Activated CD4-positive, alpha-beta T cell treated with anti-CD3 and anti-CD28 coated beads for 36 hours (primary cell): ENCODE results near the gene SDHAF2. TPM values are rescaled to one million over a fixed set of nuclear protein-coding genes. Genes with fewer than 3 reads are reported as not detected.
"Not testable (repeated sequence)": the region's sequence is repeated elsewhere in the genome, so short reads cannot be mapped to it uniquely, and the experiment has no call there.

Experiments
- ATAC-seq: fragments of 200-7000 bp; cut with Tn5 transposase; one replicate; pipeline ENCODE4 v1.10.0; 2021; ENCODE audit warnings: mild to moderate bottlenecking, moderate library complexity
- CTCF ChIA-PET: fragments of 350-600 bp; sonication (Branson Sonifier 250); formaldehyde crosslinking; loops from one replicate; lab custom pipeline; 2021; ENCODE audit warnings: antibody characterized with exemption; lab: Charles Lee
- POLR2A ChIA-PET: fragments of 350-600 bp; sonication (Branson Sonifier 250); formaldehyde crosslinking; loops from one replicate; lab custom pipeline; 2021; ENCODE audit warnings: antibody characterized with exemption, inconsistent platforms; lab: Charles Lee
- DNase-seq: peaks from one replicate; pipeline ENCODE4 v3.0.0-alpha.2; 2020
- H3K27ac Mint-ChIP-seq: one replicate; pipeline ENCODE4 v1.8.0; 2021; ENCODE audit warnings: mixed read lengths
- H3K27me3 Mint-ChIP-seq: one replicate; pipeline ENCODE4 v1.8.0; 2021; ENCODE audit warnings: mixed read lengths
- H3K36me3 Mint-ChIP-seq: one replicate; pipeline ENCODE4 v1.8.0; 2021; ENCODE audit warnings: low read depth, mixed read lengths
- H3K4me1 Mint-ChIP-seq: one replicate; pipeline ENCODE4 v1.8.0; 2021; ENCODE audit warnings: mixed read lengths
- H3K4me3 Mint-ChIP-seq: one replicate; pipeline ENCODE4 v1.8.0; 2021; ENCODE audit warnings: mild to moderate bottlenecking, moderate library complexity, mixed read lengths
- H3K9me3 Mint-ChIP-seq: one replicate; pipeline ENCODE4 v1.8.0; 2021; ENCODE audit warnings: low read depth, mixed read lengths
- intact Hi-C, 2 experiments: fragments of 100-400 bp; cut with DNase I in 1 of 2; cut with micrococcal nuclease in 1 of 2; formaldehyde crosslinking; loops; one replicate each; pipeline versions ENCODE4 v1.14.2 to v1.15.1; 2022 to 2024; cut with DNase I, micrococcal nuclease
- total RNA-seq, 2 experiments: library from RNA; stranded (reverse); gene quantifications; one replicate each; pipeline ENCODE4 v1.2.3, GENCODE V29; 2021

Gene SDHAF2
- total RNA-seq: 10 to 100 TPM; 23.6 to 33.6 TPM

GRCh38 chr11:61429691-61430582 is at the start of gene SDHAF2, which contains the start of gene CPSF7:
Gene SDHAF2, plus strand, starts transcription at chr11:61430124. Its CDS starts 23 bp downstream, at chr11:61430147.
Gene CPSF7, minus strand, starts transcription at chr11:61429975. Its CDS starts 740 bp downstream, at chr11:61429235.
- peak within 1 kb of the TSS; percentile 97 for H3K27ac Mint-ChIP-seq
- H3K27me3 Mint-ChIP-seq: no peaks in the 10 kb centered on the region
- peak within 1 kb of the TSS; percentile 92 for H3K4me3 Mint-ChIP-seq
- CTCF ChIA-PET: interaction anchor here (0.6 to 5.4 kb wide), 10 partner anchors 9 to 391 kb away, joined by 3 to 31 read pairs (median 4); partner anchors contain the start of genes DDB1, TKFC and TMEM216
- H3K36me3 Mint-ChIP-seq: peaks cover 51% of the 10 kb centered on the region
- H3K4me1 Mint-ChIP-seq: peaks cover 59% of the 10 kb centered on the region
- DNase-seq (peak; percentile 99), ATAC-seq (peak; percentile 92)
- POLR2A ChIA-PET: interaction anchor here (0.6 to 2.3 kb wide), 9 partner anchors 17 to 1161 kb away, joined by 3 to 19 read pairs (median 3); partner anchors contain the start of genes CYB561A3, TMEM109, TMEM138 and TUT1
- H3K9me3 Mint-ChIP-seq: no peaks in the 10 kb centered on the region
- intact Hi-C loops: loop anchor here (1.0 to 10.0 kb wide), 13 partner anchors 37 to 1763 kb away; partner anchors contain the start of genes PRPF19 (in 2 of the 2), TMEM138 (in 2 of the 2), CCDC86 (in 1 of the 2) and DDB1 (in 1 of the 2)

GRCh38 chr11:61380884-61381283 is 49.0 kb upstream of the SDHAF2 start:
- intact Hi-C loops: no loop called here
- CTCF ChIA-PET: interaction anchor here (1.7 to 7.1 kb wide), 2 partner anchors 45 to 126 kb away, joined by 4 to 185 read pairs; partner anchors contain the start of genes DDB1 and TKFC
- ATAC-seq: no peak
- Mint-ChIP-seq H3K4me1 (peaks cover 3% of the 10 kb centered on the region), H3K36me3 (peaks cover 14% of the 10 kb centered on the region), H3K4me3 (no peak overlapping the region), H3K27ac (no peak overlapping the region), H3K27me3 (no peaks in the 10 kb centered on the region), H3K9me3 (no peaks in the 10 kb centered on the region)
- DNase-seq: no peak
- POLR2A ChIA-PET: no interaction called here

- H3K36me3 Mint-ChIP-seq, H3K4me1 Mint-ChIP-seq, H3K4me3 Mint-ChIP-seq, H3K27ac Mint-ChIP-seq, H3K27me3 Mint-ChIP-seq, H3K9me3 Mint-ChIP-seq, DNase-seq, ATAC-seq, POLR2A ChIA-PET: not testable (repeated sequence)
- CTCF ChIA-PET: interaction anchor here (1.2 to 7.1 kb wide), 5 partner anchors 10 to 131 kb away, joined by 4 to 185 read pairs (median 47); partner anchors contain the start of genes CYB561A3, DDB1, TKFC and TMEM138
- intact Hi-C loops: loop anchor here in 1 of 2 experiments (2.0 kb wide), 1 partner anchor 609 kb away; no protein-coding TSS in a partner anchor
Observed at GRCh38 chr11:61383859-61384258, 46.1 kb upstream of the SDHAF2 start.

GRCh38 chr11:61384271-61385242 is 45.4 kb upstream of the SDHAF2 start:
- ChIA-PET POLR2A (interaction anchor here (1.5 to 2.5 kb wide), 2 partner anchors 22 to 48 kb away, joined by 6 to 9 read pairs; partner anchors contain the start of genes CYB561A3 and TMEM138), CTCF (interaction anchor here (0.6 to 7.1 kb wide), 25 partner anchors 9 to 1783 kb away, joined by 3 to 185 read pairs (median 4); partner anchors contain the start of genes CYB561A3, DDB1, TKFC and TMEM138)
- DNase-seq (no peak), ATAC-seq (no peak)
- Mint-ChIP-seq H3K27ac (no peak overlapping the region), H3K27me3 (no peaks in the 10 kb centered on the region), H3K36me3 (no peaks in the 10 kb centered on the region), H3K9me3 (no peaks in the 10 kb centered on the region), H3K4me1 (peaks cover 3% of the 10 kb centered on the region), H3K4me3 (no peak overlapping the region)
- intact Hi-C loops: loop anchor here (1.0 to 2.0 kb wide), 5 partner anchors 23 to 610 kb away; partner anchors contain the start of gene CYB561A3 (in 1 of the 2)

- no peak for DNase-seq
- ChIA-PET POLR2A (interaction anchor here (1.1 kb wide), 1 partner anchor 56 kb away, joined by 4 read pairs; no protein-coding TSS in a partner anchor), CTCF (interaction anchor here (3.0 kb wide), 1 partner anchor 54 kb away, joined by 10 read pairs; no protein-coding TSS in a partner anchor)
- no peaks in the 10 kb centered on the region for H3K9me3 Mint-ChIP-seq
- no peaks in the 10 kb centered on the region for H3K27me3 Mint-ChIP-seq
- intact Hi-C loops: no loop called here
- no peak overlapping the region for H3K27ac Mint-ChIP-seq
- no peak overlapping the region for H3K4me3 Mint-ChIP-seq
- peaks cover 9% of the 10 kb centered on the region for H3K36me3 Mint-ChIP-seq
- no peak for ATAC-seq
- peaks cover 22% of the 10 kb centered on the region for H3K4me1 Mint-ChIP-seq
Observed at GRCh38 chr11:61390161-61390560, 39.8 kb upstream of the SDHAF2 start.

GRCh38 chr11:61392981-61393595 is 36.8 kb upstream of the SDHAF2 start:
- DNase-seq (peak; percentile 35), ATAC-seq (peak; percentile 50)
- intact Hi-C loops: loop anchor here (1.0 to 2.0 kb wide), 6 partner anchors 31 to 60 kb away; partner anchors contain the start of genes CPSF7 (in 1 of the 2), CYB561A3 (in 1 of the 2), DDB1 (in 1 of the 2) and TKFC (in 1 of the 2)
- H3K27me3 Mint-ChIP-seq: no peaks in the 10 kb centered on the region
- POLR2A ChIA-PET: interaction anchor here (0.6 to 1.2 kb wide), 6 partner anchors 10 to 98 kb away, joined by 3 to 5 read pairs (median 4); partner anchors contain the start of genes TKFC and VWCE
- peak overlapping the region; percentile 87 for H3K27ac Mint-ChIP-seq
- CTCF ChIA-PET: interaction anchor here (0.6 to 4.5 kb wide), 20 partner anchors 8 to 563 kb away, joined by 3 to 33 read pairs (median 6); partner anchors contain the start of genes CPSF7, CYB561A3, DDB1 and SDHAF2
- H3K9me3 Mint-ChIP-seq: no peaks in the 10 kb centered on the region
- H3K4me3 Mint-ChIP-seq: peak overlapping the region; percentile 84
- H3K4me1 Mint-ChIP-seq: peaks cover 19% of the 10 kb centered on the region
- peaks cover 10% of the 10 kb centered on the region for H3K36me3 Mint-ChIP-seq

- H3K4me1 Mint-ChIP-seq: peaks cover 3% of the 10 kb centered on the region
- peak; percentile 16 for ATAC-seq
- H3K4me3 Mint-ChIP-seq: no peak overlapping the region
- H3K27me3 Mint-ChIP-seq: no peaks in the 10 kb centered on the region
- ChIA-PET POLR2A (interaction anchor here (0.6 to 1.0 kb wide), 4 partner anchors 8 to 107 kb away, joined by 3 to 6 read pairs (median 3); no protein-coding TSS in a partner anchor), CTCF (interaction anchor here (0.6 to 4.8 kb wide), 12 partner anchors 10 to 769 kb away, joined by 3 to 30 read pairs (median 3); no protein-coding TSS in a partner anchor)
- H3K9me3 Mint-ChIP-seq: no peaks in the 10 kb centered on the region
- DNase-seq: no peak
- intact Hi-C loops: no loop called here
- H3K27ac Mint-ChIP-seq: peak overlapping the region; percentile 38
- peaks cover 30% of the 10 kb centered on the region for H3K36me3 Mint-ChIP-seq
Observed at GRCh38 chr11:61401173-61401572, 28.8 kb upstream of the SDHAF2 start.

- DNase-seq: no peak
- ChIA-PET CTCF (interaction anchor here (0.6 to 4.8 kb wide), 13 partner anchors 10 to 769 kb away, joined by 3 to 30 read pairs (median 3); no protein-coding TSS in a partner anchor), POLR2A (interaction anchor here (0.6 to 0.9 kb wide), 3 partner anchors 8 to 108 kb away, joined by 3 to 6 read pairs (median 3); no protein-coding TSS in a partner anchor)
- H3K27me3 Mint-ChIP-seq: no peaks in the 10 kb centered on the region
- H3K36me3 Mint-ChIP-seq: peaks cover 33% of the 10 kb centered on the region
- no peaks in the 10 kb centered on the region for H3K9me3 Mint-ChIP-seq
- no peak overlapping the region for H3K4me3 Mint-ChIP-seq
- intact Hi-C loops: no loop called here
- ATAC-seq: no peak
- peaks cover 3% of the 10 kb centered on the region for H3K4me1 Mint-ChIP-seq
- H3K27ac Mint-ChIP-seq: peak overlapping the region; percentile 45
Observed at GRCh38 chr11:61401573-61401972, 28.4 kb upstream of the SDHAF2 start.

GRCh38 chr11:61403658-61404057 is 26.3 kb upstream of the SDHAF2 start:
- H3K27me3 Mint-ChIP-seq: no peaks in the 10 kb centered on the region
- H3K27ac Mint-ChIP-seq: no peak overlapping the region
- ChIA-PET CTCF (interaction anchor here (0.8 to 4.8 kb wide), 3 partner anchors 11 to 32 kb away, joined by 6 to 30 read pairs (median 6); partner anchors contain the start of gene TMEM216), POLR2A (no interaction called here)
- no peaks in the 10 kb centered on the region for H3K9me3 Mint-ChIP-seq
- H3K4me1 Mint-ChIP-seq: peaks cover 3% of the 10 kb centered on the region
- no peak overlapping the region for H3K4me3 Mint-ChIP-seq
- ATAC-seq: no peak
- H3K36me3 Mint-ChIP-seq: peaks cover 52% of the 10 kb centered on the region
- no peak for DNase-seq
- intact Hi-C loops: no loop called here
